B cell (primary cell): ENCODE results near the gene CDH5. TPM values are rescaled to one million over a fixed set of nuclear protein-coding genes. Genes with fewer than 3 reads are reported as not detected.
A peak's percentile ranks its signal among the peaks of the same experiment; 100 is the strongest.

Source experiments
- ATAC-seq: fragments of 200-7000 bp; cut with Tn5 transposase; one replicate; pipeline ENCODE4 v1.10.0; 2021; ENCODE audit warnings: low read depth, mild to moderate bottlenecking, moderate number of reproducible peaks, moderate library complexity
- CTCF ChIA-PET: fragments of 350-600 bp; sonication (Branson Sonifier 250); formaldehyde crosslinking; loops from one replicate; lab custom pipeline; 2021; ENCODE audit warnings: antibody characterized with exemption, inconsistent platforms; lab: Charles Lee
- POLR2A ChIA-PET: fragments of 350-600 bp; sonication (Branson Sonifier 250); formaldehyde crosslinking; loops from one replicate; lab custom pipeline; 2021; ENCODE audit warnings: antibody characterized with exemption; lab: Charles Lee
- DNase-seq: peaks from one replicate; pipeline ENCODE4 v3.0.0; 2013
- H2AFZ ChIP-seq: 2 replicates; pipeline ENCODE4 v1.6.1; 2012; ENCODE audit warnings: mild to moderate bottlenecking, low read depth, low read length; ENCODE audit not compliant: insufficient read depth, poor library complexity, severe bottlenecking
- H3K27ac ChIP-seq, 2 donors: 1 replicate in 1 of 2; 2 replicates in 1 of 2; pipeline ENCODE4 v1.5.1; 2012 to 2013; ENCODE audit warnings: low read length in 2 of 2, mild to moderate bottlenecking in 2 of 2, moderate library complexity in 1 of 2
- H3K27me3 ChIP-seq, 4 experiments: fragments of 200-600 bp in 1 of 4; sonication (generic) in 1 of 4; replicated peaks in 1 of 4; 1 replicate in 2 of 4; 2 replicates in 2 of 4; pipeline versions ENCODE4 v1.6.1 to v1.7.0; 2013 to 2016; ENCODE audit warnings: low read length in 3 of 4, mild to moderate bottlenecking in 2 of 4, mixed read lengths in 1 of 4, moderate library complexity in 1 of 4; ENCODE audit not compliant: insufficient read depth in 4 of 4, control insufficient read depth in 3 of 4; ENCODE audit errors: control extremely low read depth in 1 of 4
- H3K36me3 ChIP-seq, 2 experiments: replicated peaks in 1 of 2; 1 replicate in 1 of 2; 2 replicates in 1 of 2; pipeline versions ENCODE4 v1.6.1 to v1.7.1; 2013; ENCODE audit warnings: low read length in 1 of 2; ENCODE audit not compliant: insufficient read depth in 2 of 2, control insufficient read depth in 1 of 2; ENCODE audit errors: control extremely low read depth in 1 of 2, extremely low read depth in 1 of 2
- H3K4me1 ChIP-seq, 2 donors: fragments of 200-600 bp in 1 of 2; sonication (generic) in 1 of 2; 1 replicate in 1 of 2; 2 replicates in 1 of 2; pipeline versions ENCODE4 v1.5.1 to v1.6.1; 2013 to 2017; ENCODE audit warnings: low read length in 2 of 2; ENCODE audit not compliant: control insufficient read depth in 2 of 2, insufficient read depth in 2 of 2
- H3K4me2 ChIP-seq: replicated peaks from 2 replicates; pipeline ENCODE3; 2012; ENCODE audit warnings: mild to moderate bottlenecking, low read depth, low read length; ENCODE audit not compliant: poor library complexity, severe bottlenecking
- H3K4me3 ChIP-seq, 5 experiments: fragments of 200-600 bp in 1 of 5; sonication (generic) in 1 of 5; 1 replicate in 3 of 5; 2 replicates in 2 of 5; pipeline versions ENCODE4 v1.5.1 to v1.7.0; 2011 to 2016; ENCODE audit warnings: low read length in 4 of 5, mild to moderate bottlenecking in 4 of 5, low read depth in 2 of 5, control low read depth in 1 of 5, moderate library complexity in 1 of 5; ENCODE audit not compliant: insufficient read depth in 1 of 5; ENCODE audit errors: control extremely low read depth in 1 of 5, extremely low read depth in 1 of 5
- H3K79me2 ChIP-seq: fragments of 200-600 bp; sonication (generic); one replicate; pipeline ENCODE4 v1.6.0; 2016; ENCODE audit warnings: low read length; ENCODE audit not compliant: control insufficient read depth, insufficient read depth
- H3K9ac ChIP-seq: fragments of 200-600 bp; sonication (generic); 2 replicates; pipeline ENCODE4 v1.6.1; 2017; ENCODE audit warnings: mild to moderate bottlenecking, low read length, moderate library complexity
- H3K9me3 ChIP-seq, 3 donors: one replicate each; pipeline versions ENCODE4 v1.6.1 to v1.7.1; 2013; ENCODE audit warnings: low read length in 2 of 3; ENCODE audit not compliant: control insufficient read depth in 2 of 3, insufficient read depth in 1 of 3; ENCODE audit errors: control extremely low read depth in 1 of 3
- H4K20me1 ChIP-seq: 2 replicates; pipeline ENCODE4 v1.6.0; 2012; ENCODE audit warnings: mild to moderate bottlenecking, low read length; ENCODE audit not compliant: insufficient read depth, control insufficient read depth, poor library complexity, severe bottlenecking
- H3K27ac Mint-ChIP-seq: one replicate; pipeline ENCODE4 v1.8.0; 2021; ENCODE audit warnings: mixed read lengths
- H3K27me3 Mint-ChIP-seq: one replicate; pipeline ENCODE4 v1.8.0; 2021; ENCODE audit warnings: mixed read lengths
- H3K4me1 Mint-ChIP-seq: one replicate; pipeline ENCODE4 v1.8.0; 2021; ENCODE audit warnings: mixed read lengths
- H3K4me3 Mint-ChIP-seq: one replicate; pipeline ENCODE4 v1.8.0; 2021; ENCODE audit warnings: mixed read lengths
- H3K9me3 Mint-ChIP-seq: one replicate; pipeline ENCODE4 v1.8.0; 2022; ENCODE audit warnings: mixed read lengths; ENCODE audit not compliant: insufficient read depth
- CTCF ChIP-seq: fragments of 200-600 bp; IDR thresholded peaks from one replicate; pipeline ENCODE4 v1.8.0; 2022; ENCODE audit warnings: antibody characterized with exemption, mild to moderate bottlenecking
- EZH2 ChIP-seq: IDR thresholded peaks from 2 replicates; pipeline ENCODE4 v1.6.1; 2012; ENCODE audit warnings: borderline replicate concordance, low read depth, mild to moderate bottlenecking, moderate library complexity, low read length; ENCODE audit not compliant: insufficient read depth, poor library complexity, severe bottlenecking
- WGBS: methylation state at CpG from one replicate; pipeline ENCODE4 v1.1.5; 2013; ENCODE audit warnings: missing lambda C conversion rate; ENCODE audit not compliant: insufficient coverage; 5-methylcytosine and 5-hydroxymethylcytosine counted together
- intact Hi-C: fragments of 100-400 bp; cut with micrococcal nuclease; formaldehyde crosslinking; loops from one replicate; pipeline ENCODE4 v1.10.0; 2022
- polyA plus RNA-seq: library from polyadenylated mRNA; depleted of rRNA; stranded (reverse); fragments of >200 nt; gene quantifications from 2 replicates; pipeline ENCODE4 v1.2.3, GENCODE V29; 2012
- total RNA-seq, 2 donors: library from RNA; stranded (reverse); fragments of 120-200 nt in 1 of 2; gene quantifications; 1 replicate in 1 of 2; 2 replicates in 1 of 2; pipeline versions ENCODE4 v1.2.3 to v1.2.4, GENCODE V29; 2013 to 2022

Gene CDH5
- total and polyA plus RNA-seq, 2 donors (not counting 1 experiment from before 2014, with no cell fraction given): not detected

GRCh38 chr16:66337463-66338188, 28.9 kb upstream of the CDH5 start:
- Mint-ChIP-seq H3K4me1 (no peaks in the 10 kb centered on the region), H3K27ac (no peak overlapping the region), H3K4me3 (no peak overlapping the region), H3K9me3 (no peaks in the 10 kb centered on the region), H3K27me3 (peaks cover 25% of the 10 kb centered on the region)
- no peaks in the 10 kb centered on the region for H3K79me2 ChIP-seq
- H3K36me3 ChIP-seq: no peaks in the 10 kb centered on the region
- TF ChIP-seq EZH2 (no peak), CTCF (no peak)
- no peak overlapping the region for H3K4me3 ChIP-seq
- H2AFZ ChIP-seq: no peak overlapping the region
- ChIA-PET POLR2A (no interaction called here), CTCF (interaction anchor here (1.2 to 1.6 kb wide), 2 partner anchors 10 to 19 kb away, joined by 3 to 4 read pairs; no protein-coding TSS in a partner anchor)
- ATAC-seq: no peak
- intact Hi-C loops: no loop called here
- no peak overlapping the region for H3K27ac ChIP-seq
- no peaks in the 10 kb centered on the region for H4K20me1 ChIP-seq
- 88% methylated on average over 9 of the region's 9 CpGs for WGBS
- no peaks in the 10 kb centered on the region for H3K9me3 ChIP-seq
- no peak for DNase-seq
- H3K27me3 ChIP-seq: peaks cover 0 to 11% (median 0%) of the 10 kb centered on the region in 4 experiments
- H3K4me2 ChIP-seq: no peak overlapping the region
- H3K4me1 ChIP-seq: no peaks in the 10 kb centered on the region
- no peak overlapping the region for H3K9ac ChIP-seq

- H4K20me1 ChIP-seq: no peaks in the 10 kb centered on the region
- no peak overlapping the region for H3K4me2 ChIP-seq
- CTCF ChIA-PET: interaction anchor here (1.1 to 4.8 kb wide), 2 partner anchors 15 to 43 kb away, joined by 3 to 48 read pairs; no protein-coding TSS in a partner anchor
- no peaks in the 10 kb centered on the region for H3K4me1 ChIP-seq
- no peak overlapping the region for H2AFZ ChIP-seq
- WGBS: 71% methylated on average over 6 of the region's 9 CpGs
- H3K9me3 ChIP-seq: no peaks in the 10 kb centered on the region
- Mint-ChIP-seq H3K9me3 (no peaks in the 10 kb centered on the region), H3K27me3 (peaks cover 31% of the 10 kb centered on the region), H3K4me3 (no peak overlapping the region), H3K4me1 (no peaks in the 10 kb centered on the region), H3K27ac (no peak overlapping the region)
- intact Hi-C loops: no loop called here
- no peak for DNase-seq
- no peak for ATAC-seq
- no peaks in the 10 kb centered on the region for H3K36me3 ChIP-seq
- no peak overlapping the region for H3K27ac ChIP-seq
- peak; percentile 50 for TF ChIP-seq CTCF
- no peak for TF ChIP-seq EZH2
- POLR2A ChIA-PET: no interaction called here
- peaks cover 0 to 15% (median 0%) of the 10 kb centered on the region in 4 experiments for H3K27me3 ChIP-seq
- no peak overlapping the region for H3K9ac ChIP-seq
- no peaks in the 10 kb centered on the region for H3K79me2 ChIP-seq
- H3K4me3 ChIP-seq: no peak overlapping the region
Observed at GRCh38 chr16:66342294-66342900, 24.1 kb upstream of the CDH5 start.
